Measurements from ENCODE around the gene FHL5. TPM values are rescaled to one million over a fixed set of nuclear protein-coding genes. Genes with fewer than 3 reads are reported as not detected.

The FHL5 gene, protein sequence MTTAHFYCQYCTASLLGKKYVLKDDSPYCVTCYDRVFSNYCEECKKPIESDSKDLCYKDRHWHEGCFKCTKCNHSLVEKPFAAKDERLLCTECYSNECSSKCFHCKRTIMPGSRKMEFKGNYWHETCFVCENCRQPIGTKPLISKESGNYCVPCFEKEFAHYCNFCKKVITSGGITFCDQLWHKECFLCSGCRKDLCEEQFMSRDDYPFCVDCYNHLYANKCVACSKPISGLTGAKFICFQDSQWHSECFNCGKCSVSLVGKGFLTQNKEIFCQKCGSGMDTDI
- total RNA-seq, result not detected in 2 replicates

DNA sequence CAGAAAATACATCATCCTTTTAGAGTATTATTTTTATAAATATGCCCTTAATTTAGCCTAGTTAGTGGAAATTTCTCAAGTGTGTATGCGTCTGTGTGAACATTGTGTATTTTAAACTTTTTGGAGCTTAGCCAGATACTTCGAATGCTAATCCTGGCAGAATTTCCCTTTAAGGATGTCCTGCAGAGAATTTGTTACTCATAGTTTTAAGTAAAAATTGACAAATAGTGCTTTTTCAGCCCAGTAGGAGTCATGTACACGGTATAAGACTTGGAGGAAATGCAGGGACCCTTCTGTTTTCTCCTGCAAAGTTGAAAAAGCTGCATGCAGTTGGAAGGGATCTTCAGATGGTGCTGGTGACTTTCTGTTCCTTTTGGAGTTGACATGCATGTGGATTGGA lies at the start of gene FHL5:
Gene FHL5 (plus strand): TSS at position 243 of the 400 bp plus-strand sequence. CDS start 40,486 bp downstream, outside the sequence.

DNA sequence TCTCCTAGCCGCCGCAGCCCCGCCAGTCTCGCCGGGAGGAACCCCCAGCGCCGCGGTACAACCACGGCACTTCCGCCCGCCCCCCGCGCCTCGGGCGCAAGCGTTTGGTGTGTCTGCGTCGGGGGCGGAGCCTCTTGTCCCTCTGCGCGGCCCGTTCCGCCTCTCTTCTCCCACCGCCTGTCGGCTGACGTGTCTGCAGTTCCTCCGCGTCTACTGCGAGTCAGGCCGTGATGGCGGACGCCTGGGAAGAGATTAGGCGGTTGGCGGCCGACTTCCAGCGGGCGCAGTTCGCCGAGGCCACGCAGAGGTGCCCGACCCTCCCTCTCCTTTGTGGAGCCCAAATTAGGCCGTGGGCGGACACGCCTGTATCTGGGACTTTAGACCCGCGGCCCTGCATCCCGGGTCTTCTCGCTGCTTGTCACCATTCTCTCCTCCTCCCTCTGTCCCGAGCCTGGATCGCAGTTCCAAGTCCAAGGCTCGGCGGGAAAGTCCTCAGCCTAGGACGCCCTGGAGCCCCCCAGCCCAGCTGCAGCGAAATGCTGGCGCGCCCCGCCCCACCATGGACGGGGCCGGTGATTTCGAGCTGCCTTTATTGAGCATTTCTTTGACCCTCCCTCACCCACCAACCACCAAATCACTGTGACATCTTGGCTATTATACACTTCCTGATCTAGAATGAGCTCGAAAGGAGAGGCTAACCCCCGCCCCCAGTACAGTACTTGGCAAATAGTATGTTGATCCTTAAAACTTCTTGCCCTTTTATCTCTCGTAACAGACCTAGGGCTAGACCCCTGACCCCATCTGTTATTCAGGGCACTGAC lies 41.1 kb upstream of the FHL5 start, which contains the start of gene UFL1:
Gene UFL1 (plus strand): TSS at position 163 of the 821 bp plus-strand sequence. CDS start 68 bp downstream, at position 231.

Other genes starting within 250 kb of the FHL5 start
- 16.5 and 20.0 TPM in 2 replicates for gene UFL1, start 41.3 kb upstream of the FHL5 start, total RNA-seq

All from endothelial cell of coronary artery (primary cell).